IPS DF 6.9 (cell line): ENCODE results near the gene AKR1A1.

ENCODE experiments used
- DNase-seq: peaks from one replicate; pipeline ENCODE4 v3.0.0-alpha.2; 2013; ENCODE audit warnings: low read depth, low spot score
- H3K27ac ChIP-seq: one replicate; pipeline ENCODE4 v1.5.1; 2013; ENCODE audit warnings: low read length, control low read depth
- H3K27me3 ChIP-seq: 2 replicates; pipeline ENCODE4 v1.6.1; 2013; ENCODE audit warnings: mild to moderate bottlenecking, low read length; ENCODE audit not compliant: control insufficient read depth, insufficient read depth
- H3K36me3 ChIP-seq: 2 replicates; pipeline ENCODE4 v1.6.1; 2013; ENCODE audit warnings: low read length; ENCODE audit not compliant: control insufficient read depth, insufficient read depth
- H3K4me1 ChIP-seq: 2 replicates; pipeline ENCODE4 v1.6.1; 2013; ENCODE audit warnings: low read length; ENCODE audit not compliant: control insufficient read depth, insufficient read depth
- H3K4me3 ChIP-seq: 2 replicates; pipeline ENCODE4 v1.5.1; 2013; ENCODE audit warnings: mild to moderate bottlenecking, low read length
- H3K9me3 ChIP-seq: 2 replicates; pipeline ENCODE4 v1.6.1; 2013; ENCODE audit warnings: low read length, inconsistent platforms; ENCODE audit not compliant: control insufficient read depth, insufficient read depth
- WGBS: extraction: QIAGEN DNeasy Blood & Tissue Kit; methylation state at CpG from one replicate; pipeline ENCODE4 v1.1.7; 2013; ENCODE audit warnings: mixed read lengths, missing lambda C conversion rate; ENCODE audit not compliant: insufficient read length, insufficient coverage; 5-methylcytosine and 5-hydroxymethylcytosine counted together

AKR1A1 gene

DNA sequence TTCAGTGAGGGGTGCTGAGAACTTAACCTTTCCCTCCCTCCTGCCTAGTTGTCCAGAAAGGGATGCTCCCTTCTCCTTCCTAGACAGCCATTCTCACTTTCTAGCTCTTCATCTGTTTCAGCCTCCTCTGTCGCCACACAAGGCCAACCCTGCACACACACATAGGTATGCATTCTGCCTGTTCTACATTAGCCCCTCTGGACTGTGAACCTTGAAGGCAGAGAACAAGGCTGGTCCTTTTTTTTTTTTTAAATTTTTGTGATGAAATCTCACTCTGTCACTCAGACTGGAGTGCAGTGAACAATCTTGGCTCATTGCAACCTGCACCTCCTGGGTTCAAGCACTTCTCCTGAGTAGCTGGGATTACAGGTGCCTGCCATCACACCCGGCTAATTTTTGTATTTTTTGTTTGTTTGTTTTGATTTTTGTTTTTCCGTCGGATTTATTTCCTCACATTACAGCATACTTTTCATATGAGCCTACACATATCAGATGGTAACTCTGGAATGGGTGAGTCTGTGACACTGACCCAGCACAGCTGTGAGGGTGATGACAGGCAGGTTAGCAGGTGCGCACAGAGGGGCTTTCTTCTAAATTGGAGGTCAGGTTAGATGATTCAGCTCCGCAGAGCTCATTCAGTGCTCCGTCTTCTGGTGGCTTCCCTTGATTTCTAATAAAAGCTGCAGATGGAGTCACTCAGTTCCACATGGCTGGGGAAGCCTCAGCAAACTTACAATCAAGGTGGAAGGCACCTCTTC, 4.9 kb upstream of the AKR1A1 start:
- no peaks in the 10 kb centered on the region for H3K36me3 ChIP-seq
- H3K4me1 ChIP-seq: no peaks in the 10 kb centered on the region
- H3K9me3 ChIP-seq: no peaks in the 10 kb centered on the region
- no CpG with 5 or more reads among the region's 7 CpGs for WGBS
- H3K4me3 ChIP-seq: no peak overlapping the region
- no peaks in the 10 kb centered on the region for H3K27me3 ChIP-seq
- no peak for DNase-seq
- H3K27ac ChIP-seq: no peak overlapping the region

DNA sequence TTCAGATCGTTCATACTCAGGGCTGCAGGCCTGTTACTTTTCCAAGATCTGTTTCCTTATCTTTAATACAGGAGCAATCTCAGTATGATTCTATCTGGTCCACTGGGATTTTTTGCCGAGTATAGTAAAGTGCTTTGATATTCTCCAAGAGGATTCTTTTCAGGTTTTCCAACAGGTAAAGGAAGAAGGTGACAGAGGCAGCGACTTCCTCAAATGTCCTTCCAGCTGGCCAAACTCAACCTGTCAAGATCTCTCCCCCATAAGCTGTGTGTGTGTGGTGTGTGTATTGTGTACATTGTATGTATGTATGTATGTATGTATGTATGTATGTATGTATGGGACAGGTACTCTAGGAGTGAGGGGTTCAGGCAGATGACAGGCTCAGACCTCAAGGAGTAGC, 1.1 kb downstream of the AKR1A1 start:
- Histone ChIP-seq H3K9me3 (no peaks in the 10 kb centered on the region), H3K4me3 (peak overlapping the region; percentile 61; the same call in 1 of the 2 replicates), H3K27ac (no peak overlapping the region), H3K4me1 (no peaks in the 10 kb centered on the region), H3K27me3 (no peaks in the 10 kb centered on the region), H3K36me3 (peaks cover 9% of the 10 kb centered on the region; the same call in 1 of the 2 replicates)
- WGBS: no CpG with 5 or more reads among the region's 3 CpGs
- no peak for DNase-seq

GRCh38 chr1:45552331-45552730, 1.7 kb downstream of the AKR1A1 start:
- Histone ChIP-seq H3K36me3 (peaks cover 9% of the 10 kb centered on the region; the same call in 1 of the 2 replicates), H3K4me1 (no peaks in the 10 kb centered on the region), H3K4me3 (no peak overlapping the region), H3K9me3 (no peaks in the 10 kb centered on the region), H3K27me3 (no peaks in the 10 kb centered on the region), H3K27ac (no peak overlapping the region)
- DNase-seq: no peak
- no CpG with 5 or more reads among the region's 1 CpG for WGBS

DNA sequence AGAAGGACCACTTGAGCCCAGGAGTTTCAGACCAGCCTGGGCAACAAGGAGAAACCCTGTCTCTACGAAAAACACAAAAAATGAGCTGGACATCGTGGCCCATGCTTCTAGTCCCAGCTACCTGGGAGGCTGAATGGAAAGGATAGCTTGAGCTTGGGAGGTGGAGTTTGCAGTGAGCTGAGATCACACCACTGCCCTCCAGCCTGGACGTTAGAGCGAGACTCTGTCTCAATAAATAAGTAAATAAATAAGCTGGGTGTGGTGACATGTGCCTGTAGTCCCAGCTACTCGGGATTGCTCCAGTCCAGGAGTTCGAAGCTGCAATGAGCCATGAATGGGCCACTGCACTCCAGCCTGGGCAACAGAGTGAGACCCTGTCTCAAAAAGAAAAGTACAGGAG, 3.6 kb downstream of the AKR1A1 start:
- WGBS: no CpG with 5 or more reads among the region's 6 CpGs
- Histone ChIP-seq H3K36me3 (peaks cover 9% of the 10 kb centered on the region; the same call in 1 of the 2 replicates), H3K4me1 (no peaks in the 10 kb centered on the region), H3K9me3 (no peaks in the 10 kb centered on the region), H3K27me3 (no peaks in the 10 kb centered on the region), H3K4me3 (no peak overlapping the region), H3K27ac (no peak overlapping the region)
- DNase-seq: no peak

- peaks cover 12% of the 10 kb centered on the region; the same call in 1 of the 2 replicates for H3K36me3 ChIP-seq
- WGBS: no CpG with 5 or more reads among the region's 3 CpGs
Observed at GRCh38 chr1:45557422-45557944, 6.9 kb downstream of the AKR1A1 start.

GRCh38 chr1:45563843-45564242, 13.2 kb downstream of the AKR1A1 start:
- H3K36me3 ChIP-seq: peaks cover 31% of the 10 kb centered on the region
- H3K27me3 ChIP-seq: no peaks in the 10 kb centered on the region
- H3K27ac ChIP-seq: no peak overlapping the region

More at GRCh38 chr1:45557422-45557944, 6.9 kb downstream of the AKR1A1 start:
- Histone ChIP-seq H3K27ac (no peak overlapping the region), H3K4me1 (no peaks in the 10 kb centered on the region), H3K27me3 (no peaks in the 10 kb centered on the region), H3K4me3 (no peak overlapping the region), H3K9me3 (no peaks in the 10 kb centered on the region)
- DNase-seq: no peak

DNA sequence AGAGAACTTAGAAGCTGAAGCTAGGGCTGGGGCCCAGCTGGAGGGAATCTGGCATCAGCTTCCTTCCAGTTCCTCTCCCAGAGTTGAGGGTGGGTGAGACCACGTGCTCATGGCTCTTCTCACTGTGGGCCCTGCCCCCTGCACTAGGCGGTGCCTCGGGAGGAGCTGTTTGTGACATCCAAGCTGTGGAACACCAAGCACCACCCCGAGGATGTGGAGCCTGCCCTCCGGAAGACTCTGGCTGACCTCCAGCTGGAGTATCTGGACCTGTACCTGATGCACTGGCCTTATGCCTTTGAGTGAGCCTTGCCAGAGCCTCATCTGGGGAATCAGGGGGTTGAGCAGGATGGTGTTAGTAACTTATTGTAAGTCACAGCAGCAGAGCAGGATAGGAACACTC, 16.1 kb downstream of the AKR1A1 start:
- Histone ChIP-seq H3K36me3 (peaks cover 32% of the 10 kb centered on the region), H3K27me3 (no peaks in the 10 kb centered on the region)
- WGBS: no CpG with 5 or more reads among the region's 5 CpGs

More at GRCh38 chr1:45563843-45564242, 13.2 kb downstream of the AKR1A1 start:
- no peaks in the 10 kb centered on the region for H3K4me1 ChIP-seq
- no peak for DNase-seq
- no peak overlapping the region for H3K4me3 ChIP-seq
- H3K9me3 ChIP-seq: no peaks in the 10 kb centered on the region
- WGBS: no CpG with 5 or more reads among the region's 2 CpGs

GRCh38 chr1:45567911-45568310, 17.3 kb downstream of the AKR1A1 start:
- H3K4me3 ChIP-seq: no peak overlapping the region
- H3K27me3 ChIP-seq: no peaks in the 10 kb centered on the region
- no peaks in the 10 kb centered on the region for H3K4me1 ChIP-seq
- H3K36me3 ChIP-seq: peaks cover 29% of the 10 kb centered on the region
- H3K9me3 ChIP-seq: no peaks in the 10 kb centered on the region
- no CpG with 5 or more reads among the region's 7 CpGs for WGBS
- no peak overlapping the region for H3K27ac ChIP-seq
- no peak for DNase-seq

More for the DNA sequence above, 16.1 kb downstream of the AKR1A1 start:
- H3K4me3 ChIP-seq: no peak overlapping the region
- H3K4me1 ChIP-seq: no peaks in the 10 kb centered on the region
- DNase-seq: no peak
- H3K27ac ChIP-seq: no peak overlapping the region
- no peaks in the 10 kb centered on the region for H3K9me3 ChIP-seq

- no peaks in the 10 kb centered on the region for H3K27me3 ChIP-seq
- H3K27ac ChIP-seq: no peak overlapping the region
- no CpG with 5 or more reads among the region's 4 CpGs for WGBS
- DNase-seq: no peak
- H3K9me3 ChIP-seq: no peaks in the 10 kb centered on the region
- peaks cover 29% of the 10 kb centered on the region for H3K36me3 ChIP-seq
- no peak overlapping the region for H3K4me3 ChIP-seq
- no peaks in the 10 kb centered on the region for H3K4me1 ChIP-seq
Observed at GRCh38 chr1:45568421-45568820, 17.8 kb downstream of the AKR1A1 start.

DNA sequence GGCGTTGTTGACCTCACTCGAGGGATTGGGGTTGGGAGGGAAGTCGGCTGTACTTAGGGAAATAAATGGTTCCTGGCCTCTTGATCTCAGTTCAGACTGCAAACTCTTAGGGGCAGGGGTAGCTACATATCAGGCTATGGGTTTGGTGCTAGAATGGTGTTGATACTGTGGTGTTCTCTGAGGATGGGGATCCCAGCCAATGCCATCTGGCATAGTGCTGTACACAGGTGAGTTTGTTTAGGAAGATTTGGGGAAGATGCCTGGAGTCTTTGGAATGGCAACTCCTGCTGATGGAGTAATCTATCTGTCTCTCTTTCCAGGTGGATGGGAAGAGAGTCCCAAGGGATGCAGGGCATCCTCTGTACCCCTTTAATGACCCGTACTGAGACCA, 18.9 kb downstream of the AKR1A1 start:
- Histone ChIP-seq H3K27me3 (no peaks in the 10 kb centered on the region), H3K4me3 (no peak overlapping the region), H3K9me3 (no peaks in the 10 kb centered on the region), H3K4me1 (no peaks in the 10 kb centered on the region), H3K36me3 (peaks cover 26% of the 10 kb centered on the region), H3K27ac (no peak overlapping the region)
- no CpG with 5 or more reads among the region's 4 CpGs for WGBS
- no peak for DNase-seq
